Limb (tissue), 2 donors: ENCODE data around the gene SPTBN5.

ENCODE experiments used
- DNase-seq, 2 donors: peaks; one replicate each; pipeline ENCODE4 v3.0.0-alpha.2; 2016; ENCODE audit errors: extremely low spot score in 2 of 2

Gene SPTBN5

DNA sequence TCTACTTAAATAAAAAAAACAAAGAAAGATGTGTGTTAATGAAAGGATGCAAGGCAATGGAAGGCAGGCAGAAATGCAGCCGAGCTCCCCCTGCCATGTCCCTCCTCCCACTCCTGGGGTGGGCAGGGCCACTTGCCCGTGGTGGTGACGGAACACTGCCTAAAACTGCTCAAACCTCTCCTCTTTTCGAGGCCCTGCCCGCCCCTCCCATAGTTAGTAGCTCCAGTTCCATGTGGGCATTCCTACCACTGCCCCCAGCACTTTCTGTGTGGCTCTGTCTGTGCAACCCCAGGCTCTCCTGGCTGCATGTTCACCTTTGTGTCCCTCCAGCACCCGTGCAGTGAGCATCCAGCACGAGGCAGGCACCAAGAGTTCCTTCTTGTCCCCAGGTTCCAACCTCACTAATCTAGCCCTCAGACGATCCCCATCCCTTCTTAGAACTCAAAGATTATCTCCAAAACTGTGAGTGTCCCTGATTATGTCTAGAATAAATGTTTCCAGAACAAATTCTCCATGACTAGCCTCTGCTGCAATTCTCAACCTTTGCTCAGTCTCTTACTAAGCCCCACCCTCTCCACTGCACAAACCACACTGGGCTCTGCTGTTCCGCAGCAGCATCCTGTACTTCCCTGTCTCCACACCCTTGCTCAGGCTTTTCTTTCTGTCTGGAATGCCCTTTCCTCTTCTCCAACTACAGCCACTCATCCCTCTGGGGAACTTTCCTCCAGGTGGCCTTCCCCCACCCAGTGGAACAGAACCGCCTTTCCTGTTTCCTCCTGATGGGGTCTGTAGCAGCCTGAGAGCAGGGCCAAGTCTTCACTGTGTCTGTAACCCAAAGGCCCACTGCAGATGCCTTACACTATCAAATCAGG is 32.6 kb upstream of the SPTBN5 start:
- DNase-seq = no peak

DNA sequence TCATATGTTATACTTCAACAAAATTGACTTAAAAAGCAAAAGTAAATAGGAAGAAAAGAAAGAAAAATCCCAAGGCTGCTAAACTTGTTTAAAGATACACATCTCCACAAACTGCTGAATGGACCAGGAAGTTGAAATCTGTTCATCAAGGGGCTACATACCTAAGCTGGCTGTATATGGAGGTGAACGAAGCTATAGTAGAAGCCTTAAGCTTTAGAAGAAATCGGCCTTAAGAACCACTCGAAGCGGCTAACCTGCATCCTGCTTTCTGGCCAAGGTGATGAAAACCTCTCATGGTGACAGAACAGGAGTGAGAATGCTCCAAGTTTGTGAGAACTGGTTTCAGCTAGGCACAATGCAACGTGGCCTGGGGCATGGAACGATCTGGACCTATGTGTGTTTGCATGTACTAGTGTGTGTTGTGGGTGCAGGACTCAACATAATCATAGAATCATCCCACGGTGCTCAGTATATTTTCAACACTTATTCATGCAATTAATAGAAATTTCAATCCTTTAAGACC is 31.3 kb upstream of the SPTBN5 start:
- no peak for DNase-seq

DNA sequence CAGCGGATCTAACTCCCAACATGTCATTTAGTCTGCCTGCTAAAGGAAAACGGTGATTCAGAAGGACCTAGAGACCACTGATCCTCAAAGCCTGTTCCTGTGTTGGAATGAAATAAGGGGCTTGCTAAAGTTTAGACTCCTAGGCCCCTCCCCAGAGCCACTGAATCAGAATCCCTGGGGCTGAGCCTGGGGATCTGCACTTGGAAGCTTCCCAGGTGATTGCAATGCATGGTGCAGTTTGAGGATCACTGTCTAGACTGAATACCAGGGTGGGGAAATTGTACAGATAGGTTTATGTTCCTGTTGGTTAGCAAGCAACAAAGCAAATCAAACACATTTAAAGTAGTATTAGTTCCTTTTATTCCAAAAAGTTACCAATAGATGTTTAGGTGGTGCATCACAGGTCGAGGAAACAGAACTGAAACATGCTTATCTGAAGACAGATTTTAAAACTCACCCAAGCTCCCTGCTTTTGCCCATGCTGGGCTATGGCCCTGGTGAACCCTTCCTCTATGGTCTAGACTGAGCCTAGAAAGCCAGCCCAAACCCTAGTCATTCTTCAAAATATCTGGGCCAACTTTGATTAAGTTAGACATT is 29.6 kb upstream of the SPTBN5 start:
- DNase-seq = no peak

DNA sequence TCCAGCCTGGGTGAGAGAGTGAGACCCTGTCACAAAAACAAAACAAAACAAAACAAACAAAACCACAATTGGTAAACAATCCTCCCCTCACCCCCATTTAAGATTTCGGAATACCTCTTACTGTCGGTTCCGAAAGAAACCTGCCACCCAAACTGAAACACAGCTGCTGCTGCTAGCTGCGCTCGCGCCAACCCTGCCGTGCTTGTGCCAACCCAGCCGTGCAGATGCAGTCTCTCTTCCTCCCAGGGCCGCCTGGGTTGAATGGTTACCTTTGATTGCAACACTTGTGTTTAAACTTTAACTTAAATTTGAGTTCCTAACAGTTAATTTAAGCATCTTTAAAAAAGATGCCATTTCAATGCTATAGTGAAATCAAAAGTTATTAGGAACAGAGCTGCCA is 28.5 kb upstream of the SPTBN5 start:
- no peak for DNase-seq

DNA sequence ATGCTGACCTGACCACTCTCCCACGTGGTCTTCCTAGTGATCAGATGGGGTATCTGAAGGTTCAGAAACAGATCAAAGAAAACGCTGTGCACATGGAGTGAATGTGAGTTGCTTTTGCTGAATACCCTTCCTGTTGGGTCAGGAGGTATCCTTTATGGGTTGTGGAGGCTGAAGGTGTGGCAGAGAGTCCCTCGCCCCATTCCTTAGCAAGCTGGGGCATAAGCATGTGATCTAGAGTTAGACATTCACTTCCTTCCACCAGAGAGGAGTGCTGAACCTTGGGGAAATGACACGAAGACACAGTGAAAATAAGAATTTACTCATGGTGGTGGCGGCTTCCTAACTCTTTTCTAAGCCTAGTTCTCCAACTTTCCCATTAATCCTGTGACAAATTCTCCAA is 27.8 kb upstream of the SPTBN5 start:
- no peak for DNase-seq

- DNase-seq = no peak
Observed at GRCh38 chr15:41921167-41921566, 27.3 kb upstream of the SPTBN5 start.

DNA sequence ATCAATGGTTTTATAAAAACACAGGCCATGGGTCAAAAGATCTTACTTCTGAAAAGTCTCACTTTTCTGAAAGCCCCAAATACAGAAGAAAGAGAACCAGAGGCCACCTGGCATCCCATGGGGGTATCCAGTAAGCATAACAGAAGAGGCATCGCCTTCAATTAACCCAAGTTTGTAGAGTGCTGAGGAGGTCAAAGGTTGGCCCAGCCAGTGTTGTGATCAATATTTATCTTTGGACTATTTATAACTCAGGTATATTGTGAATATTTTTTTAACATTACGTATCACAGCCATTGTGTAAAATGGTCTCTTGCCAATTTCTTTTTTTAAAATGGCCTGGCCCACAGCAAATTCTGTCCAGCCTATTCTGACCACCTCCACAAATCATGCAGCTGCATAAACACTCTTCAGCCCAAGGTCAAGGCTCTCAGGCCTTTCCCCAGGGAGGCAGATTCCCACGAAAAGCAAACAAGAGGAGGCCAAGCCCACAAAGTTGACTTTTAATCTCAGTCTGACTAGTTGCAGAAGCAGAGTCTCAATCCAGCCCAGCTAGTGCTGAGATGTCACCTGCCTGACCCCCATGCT is 26.2 kb upstream of the SPTBN5 start:
- no peak for DNase-seq

DNA sequence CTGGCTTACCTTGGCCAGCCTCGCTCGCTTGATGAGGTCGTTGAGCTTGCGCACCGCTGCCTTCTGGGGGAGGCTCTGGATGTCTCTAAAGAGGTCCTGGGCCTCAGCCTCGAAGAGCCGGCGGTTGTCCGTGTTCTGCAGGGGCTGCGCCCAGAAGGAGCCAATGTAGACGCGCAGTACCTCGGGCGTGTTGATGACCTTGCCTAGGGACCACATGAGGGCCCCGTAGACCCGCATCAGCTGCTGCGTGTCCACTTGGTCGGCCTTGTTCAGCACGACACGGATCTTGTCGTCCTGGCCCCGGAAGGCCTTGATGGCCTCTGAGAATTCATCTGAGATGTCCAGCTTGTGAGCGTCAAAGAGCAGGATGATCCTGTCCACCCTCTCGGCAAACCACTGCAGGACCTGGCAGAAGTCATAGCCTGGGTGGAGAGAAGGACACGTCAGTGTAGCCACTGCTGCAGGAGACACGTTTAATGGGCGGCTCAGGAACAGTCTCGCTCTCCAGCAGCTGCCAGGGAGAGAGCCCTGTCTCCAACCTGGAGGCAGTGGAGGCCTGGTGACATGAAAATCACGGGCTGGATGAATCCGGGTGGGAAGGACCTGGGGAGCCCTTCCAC is 25.5 kb upstream of the SPTBN5 start:
- DNase-seq = no peak

- no peak for DNase-seq
Observed at GRCh38 chr15:41918506-41919126, 24.8 kb upstream of the SPTBN5 start.

GRCh38 chr15:41917767-41918430 is 24.0 kb upstream of the SPTBN5 start:
- DNase-seq = no peak

GRCh38 chr15:41915255-41915994 is 21.6 kb upstream of the SPTBN5 start:
- DNase-seq = no peak

DNA sequence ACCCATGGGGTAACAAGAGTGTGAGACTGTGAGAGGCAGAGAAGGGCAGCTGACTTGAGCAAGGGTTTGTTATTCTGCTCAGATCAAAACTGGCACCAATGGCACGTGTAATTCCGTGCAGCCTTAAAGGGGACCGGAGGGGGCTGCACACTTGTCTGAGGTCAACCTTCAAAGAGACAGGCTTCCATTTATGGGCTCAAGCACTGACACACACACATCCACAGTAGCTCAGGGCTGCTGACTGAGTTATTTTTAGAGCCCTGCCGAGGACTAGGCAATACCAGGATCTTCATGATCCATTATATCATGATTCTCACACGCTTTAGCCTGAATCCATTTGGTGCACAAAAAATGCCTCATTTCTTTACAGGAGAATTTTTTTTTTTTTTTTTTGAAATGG is 20.6 kb upstream of the SPTBN5 start:
- no peak for DNase-seq

GRCh38 chr15:41913256-41913655 is 19.4 kb upstream of the SPTBN5 start:
- DNase-seq = no peak

- no peak for DNase-seq
Observed at GRCh38 chr15:41911691-41912345, 18.0 kb upstream of the SPTBN5 start.

GRCh38 chr15:41908736-41909461 is 15.0 kb upstream of the SPTBN5 start:
- DNase-seq = no peak

GRCh38 chr15:41907141-41907540 is 13.3 kb upstream of the SPTBN5 start:
- no peak for DNase-seq

DNA sequence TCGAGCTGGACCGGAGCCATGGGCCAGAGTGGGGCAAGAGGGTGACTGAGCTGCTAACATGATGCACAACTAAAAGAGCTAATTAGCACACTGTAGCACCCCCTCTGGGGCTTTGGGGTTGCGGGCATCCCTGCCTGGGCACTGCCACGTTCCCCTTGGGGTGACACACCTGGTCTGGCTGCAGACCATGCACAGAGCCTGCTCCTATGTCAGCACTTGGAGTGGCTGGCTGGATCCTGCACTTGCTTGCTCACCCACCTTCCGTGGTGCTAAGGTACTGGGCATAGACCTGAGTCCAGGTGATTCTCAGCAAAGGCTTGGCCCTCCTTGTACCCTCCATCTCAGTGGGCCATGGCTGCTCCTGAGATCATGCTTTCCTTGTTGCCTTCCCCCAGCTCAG is 12.8 kb upstream of the SPTBN5 start:
- no peak for DNase-seq

GRCh38 chr15:41905036-41905793 is 11.4 kb upstream of the SPTBN5 start:
- DNase-seq = no peak
